ENCODE results near the gene ETS1.

Gene ETS1

GRCh38 chr11:128607819-128608218 lies 20.5 kb upstream of the ETS1 start:
- H3K36me3 ChIP-seq (replicated peaks; ENCODE audit: insufficient read depth, low read length), result no peaks in the 10 kb centered on the region
- no peak for DNase-seq
- H3K27me3 ChIP-seq (replicated peaks; ENCODE audit: insufficient read depth, low read length), result no peaks in the 10 kb centered on the region
- TF ChIP-seq EZH2 (optimal IDR thresholded peaks at IDR 0.05; ENCODE audit: low read depth, low read length), result no peak
- no peak overlapping the region for H3K27ac ChIP-seq (ENCODE audit: low read length)
- H4K20me1 ChIP-seq (ENCODE audit: insufficient read depth, low read length), result no peaks in the 10 kb centered on the region
- H3K9ac ChIP-seq (ENCODE audit: low read length), result no peak overlapping the region
- peaks cover 26% of the 10 kb centered on the region for H3F3A ChIP-seq (ENCODE audit: insufficient read depth, low read length)
- no peak overlapping the region for H3K4me2 ChIP-seq (ENCODE audit: low read depth, low read length)
- H3K9me3 ChIP-seq (replicated peaks; ENCODE audit: insufficient read depth, low read length), result no peaks in the 10 kb centered on the region
- no peaks in the 10 kb centered on the region for H3K9me2 ChIP-seq (replicated peaks; ENCODE audit: insufficient read depth, low read length)
- no peak overlapping the region for H3K4me3 ChIP-seq (ENCODE audit: low read length)
- H2AFZ ChIP-seq (ENCODE audit: low read length), result no peak overlapping the region
- peaks cover 57% of the 10 kb centered on the region for H3K4me1 ChIP-seq (ENCODE audit: low read length)
- no peaks in the 10 kb centered on the region for H3K79me2 ChIP-seq (ENCODE audit: low read length)

DNA sequence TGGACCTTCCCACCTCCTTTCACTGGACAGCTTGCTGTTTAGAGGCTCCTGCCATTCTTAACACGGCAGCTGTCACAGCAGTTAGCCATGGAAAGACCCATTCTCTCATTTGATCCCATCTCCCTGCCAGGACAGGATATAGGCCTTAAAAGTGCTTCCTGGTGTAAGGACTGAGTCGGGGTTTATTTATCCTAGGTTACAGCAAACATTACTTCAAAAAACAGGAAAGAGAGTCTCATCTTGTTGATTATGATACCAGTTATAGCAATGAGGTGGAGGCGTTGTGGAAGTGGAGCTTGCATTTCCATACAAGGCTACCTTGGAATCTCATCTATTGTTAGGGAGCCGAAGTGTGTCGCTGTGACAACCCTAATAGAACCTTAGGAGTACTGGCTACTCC lies 17.4 kb upstream of the ETS1 start:
- H3K9ac ChIP-seq (ENCODE audit: low read length), result no peak overlapping the region
- no peak overlapping the region for H3K4me3 ChIP-seq (ENCODE audit: low read length)
- H2AFZ ChIP-seq (ENCODE audit: low read length), result no peak overlapping the region
- peaks cover 4% of the 10 kb centered on the region for H3F3A ChIP-seq (ENCODE audit: insufficient read depth, low read length)
- H3K9me3 ChIP-seq (replicated peaks; ENCODE audit: insufficient read depth, low read length), result no peaks in the 10 kb centered on the region
- H4K20me1 ChIP-seq (ENCODE audit: insufficient read depth, low read length), result no peaks in the 10 kb centered on the region
- peaks cover 33% of the 10 kb centered on the region for H3K4me1 ChIP-seq (ENCODE audit: low read length)
- H3K27me3 ChIP-seq (replicated peaks; ENCODE audit: insufficient read depth, low read length), result no peaks in the 10 kb centered on the region
- no peaks in the 10 kb centered on the region for H3K79me2 ChIP-seq (ENCODE audit: low read length)
- no peak overlapping the region for H3K4me2 ChIP-seq (ENCODE audit: low read depth, low read length)
- H3K9me2 ChIP-seq (replicated peaks; ENCODE audit: insufficient read depth, low read length), result no peaks in the 10 kb centered on the region
- TF ChIP-seq EZH2phosphoT487 (IDR thresholded peaks at IDR 0.05; ENCODE audit: low read length), result no peak
- no peak for TF ChIP-seq EZH2 (optimal IDR thresholded peaks at IDR 0.05; ENCODE audit: low read depth, low read length)
- no peak for TF ChIP-seq CTCF (IDR thresholded peaks at IDR 0.05; ENCODE audit: low read length)
- no peak for DNase-seq
- no peaks in the 10 kb centered on the region for H3K36me3 ChIP-seq (replicated peaks; ENCODE audit: insufficient read depth, low read length)
- H3K27ac ChIP-seq (ENCODE audit: low read length), result no peak overlapping the region

- Histone ChIP-seq H3K4me2 (ENCODE audit: low read depth, low read length) (no peak overlapping the region), H3K27me3 (replicated peaks; ENCODE audit: insufficient read depth, low read length) (no peaks in the 10 kb centered on the region), H3K36me3 (replicated peaks; ENCODE audit: insufficient read depth, low read length) (no peaks in the 10 kb centered on the region), H3K4me3 (ENCODE audit: low read length) (no peak overlapping the region), H3K9ac (ENCODE audit: low read length) (no peak overlapping the region), H3K27ac (ENCODE audit: low read length) (no peak overlapping the region), H3K79me2 (ENCODE audit: low read length) (no peaks in the 10 kb centered on the region), H3K4me1 (ENCODE audit: low read length) (peaks cover 24% of the 10 kb centered on the region), H4K20me1 (ENCODE audit: insufficient read depth, low read length) (no peaks in the 10 kb centered on the region), H3K9me3 (replicated peaks; ENCODE audit: insufficient read depth, low read length) (no peaks in the 10 kb centered on the region), H3K9me2 (replicated peaks; ENCODE audit: insufficient read depth, low read length) (no peaks in the 10 kb centered on the region), H2AFZ (ENCODE audit: low read length) (no peak overlapping the region), H3F3A (ENCODE audit: insufficient read depth, low read length) (no peaks in the 10 kb centered on the region)
- peak; percentile 79 for DNase-seq
- TF ChIP-seq EZH2phosphoT487 (IDR thresholded peaks at IDR 0.05; ENCODE audit: low read length), result no peak
- no peak for TF ChIP-seq EZH2 (optimal IDR thresholded peaks at IDR 0.05; ENCODE audit: low read depth, low read length)
- peak; percentile 60 for TF ChIP-seq CTCF (IDR thresholded peaks at IDR 0.05; ENCODE audit: low read length)
These were observed 16.5 kb upstream of the ETS1 start for GRCh38 chr11:128603752-128604414.

DNA sequence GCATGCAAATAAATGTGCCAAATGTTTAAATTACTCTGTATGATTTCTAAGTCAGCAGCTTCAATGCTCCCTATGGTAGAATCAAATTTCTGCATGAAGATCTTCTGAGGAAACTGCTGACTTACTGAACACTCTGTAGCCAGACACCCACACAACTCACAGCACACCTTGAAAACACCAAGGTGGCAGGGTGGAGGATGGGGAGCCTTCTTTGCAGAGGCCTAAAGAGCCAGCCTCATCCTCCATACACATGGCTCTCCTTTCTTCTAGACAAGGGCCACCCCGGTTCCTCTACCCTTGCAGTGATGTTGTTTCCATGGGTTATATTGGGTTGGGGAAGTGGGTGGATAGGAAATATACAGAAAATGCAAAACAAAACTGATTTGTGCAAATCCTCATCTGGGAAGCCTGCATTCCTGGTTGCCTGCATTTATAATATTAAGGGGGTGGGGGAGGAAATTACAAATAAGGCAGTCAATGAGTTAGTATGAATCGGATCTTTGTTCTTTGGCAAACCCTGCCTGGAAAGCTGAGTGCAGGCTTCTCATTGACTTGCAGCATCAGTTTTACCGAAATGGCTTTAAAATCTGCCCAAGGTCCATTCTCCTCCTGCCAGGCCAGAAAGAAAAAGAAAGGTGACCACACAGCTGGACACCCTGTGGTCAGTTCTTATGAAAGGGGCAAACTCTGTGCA lies 15.8 kb upstream of the ETS1 start:
- no peaks in the 10 kb centered on the region for H3K9me2 ChIP-seq (replicated peaks; ENCODE audit: insufficient read depth, low read length)
- no peak overlapping the region for H3K4me2 ChIP-seq (ENCODE audit: low read depth, low read length)
- no peak for DNase-seq
- H3K4me3 ChIP-seq (ENCODE audit: low read length), result no peak overlapping the region
- no peaks in the 10 kb centered on the region for H3K9me3 ChIP-seq (replicated peaks; ENCODE audit: insufficient read depth, low read length)
- H2AFZ ChIP-seq (ENCODE audit: low read length), result no peak overlapping the region
- H3K9ac ChIP-seq (ENCODE audit: low read length), result no peak overlapping the region
- no peak overlapping the region for H3K27ac ChIP-seq (ENCODE audit: low read length)
- no peaks in the 10 kb centered on the region for H3F3A ChIP-seq (ENCODE audit: insufficient read depth, low read length)
- H3K79me2 ChIP-seq (ENCODE audit: low read length), result no peaks in the 10 kb centered on the region
- no peaks in the 10 kb centered on the region for H3K36me3 ChIP-seq (replicated peaks; ENCODE audit: insufficient read depth, low read length)
- H4K20me1 ChIP-seq (ENCODE audit: insufficient read depth, low read length), result no peaks in the 10 kb centered on the region
- H3K4me1 ChIP-seq (ENCODE audit: low read length), result peaks cover 23% of the 10 kb centered on the region
- TF ChIP-seq EZH2 (optimal IDR thresholded peaks at IDR 0.05; ENCODE audit: low read depth, low read length) (no peak), CTCF (IDR thresholded peaks at IDR 0.05; ENCODE audit: low read length) (no peak), EZH2phosphoT487 (IDR thresholded peaks at IDR 0.05; ENCODE audit: low read length) (no peak)
- H3K27me3 ChIP-seq (replicated peaks; ENCODE audit: insufficient read depth, low read length), result no peaks in the 10 kb centered on the region

Data from MM.1S (cell line).